K562 (cell line): ENCODE measurements around the gene FAM240A. TPM values are rescaled to one million over a fixed set of nuclear protein-coding genes. Genes with fewer than 3 reads are reported as not detected.

Experiments
- ATAC-seq: fragments of 200-7000 bp; cut with Tn5 transposase; 3 replicates; pipeline ENCODE4 v1.9.1; 2020; ENCODE audit warnings: moderate library complexity
- BruUV-seq: library from RNA; stranded (reverse); fragments of 400-500 nt; replicated peaks from 2 replicates; lab custom pipeline; 2021; lab: Mats Ljungman, UMichigan
- CTCF ChIA-PET: fragments of 300-600 bp; formaldehyde crosslinking; extraction: SDS; loops from one replicate; lab custom pipeline; 2021; ENCODE audit warnings: low intra/inter-chr PET ratio; lab: Yijun Ruan, JAX
- POLR2A ChIA-PET: fragments of 300-600, 350-650 bp; sonication (Branson Sonifier 250); formaldehyde crosslinking; extraction: SDS; loops from one replicate; lab custom pipeline; 2021; ENCODE audit warnings: antibody characterized with exemption, inconsistent platforms; lab: Yijun Ruan, JAX
- DNase-seq, 4 experiments: peaks; one replicate each; pipeline versions ENCODE4 v3.0.0 to v3.0.0-alpha.2; 2011 to 2018; ENCODE audit warnings: low spot score in 3 of 4, mixed read lengths in 3 of 4; ENCODE audit errors: extremely low read depth in 1 of 4
- FAIRE-seq: peaks from 2 replicates; lab custom pipeline; 2011; peaks lifted over from hg19 to GRCh38; lab: Jason Lieb, UNC
- H2AFZ ChIP-seq: 2 replicates; pipeline ENCODE4 v1.6.0; 2011; ENCODE audit warnings: low read depth, low read length, control low read depth, inconsistent platforms
- H3K27ac ChIP-seq: fragments of 200-600 bp; 3 replicates; pipeline ENCODE4 v1.8.0; 2011; ENCODE audit warnings: low read depth, mild to moderate bottlenecking, control low read depth, inconsistent platforms, low read length, moderate library complexity, mixed read lengths; ENCODE audit errors: extremely low read depth
- H3K27me3 ChIP-seq, 2 experiments: fragments of 300-600 bp in 1 of 2; 2 replicates in 1 of 2; 3 replicates in 1 of 2; pipeline versions ENCODE4 v1.6.0 to v1.8.0; 2011; ENCODE audit warnings: inconsistent platforms in 2 of 2, low read length in 2 of 2, mild to moderate bottlenecking in 1 of 2, mixed read lengths in 1 of 2, moderate library complexity in 1 of 2; ENCODE audit not compliant: control insufficient read depth in 2 of 2, insufficient read depth in 2 of 2
- H3K36me3 ChIP-seq: fragments of 300-600 bp; 3 replicates; pipeline ENCODE4 v1.8.0; 2011; ENCODE audit warnings: mild to moderate bottlenecking, low read length, inconsistent platforms; ENCODE audit not compliant: control insufficient read depth, insufficient read depth
- H3K4me1 ChIP-seq, 2 experiments: fragments of 200-600 bp in 1 of 2; replicated peaks in 1 of 2; 2 replicates in 1 of 2; 3 replicates in 1 of 2; pipeline versions ENCODE4 v1.5.1 to v1.8.0; 2011; ENCODE audit warnings: inconsistent platforms in 2 of 2, low read length in 2 of 2, mild to moderate bottlenecking in 1 of 2, mixed read lengths in 1 of 2, moderate library complexity in 1 of 2; ENCODE audit not compliant: control insufficient read depth in 2 of 2, insufficient read depth in 2 of 2
- H3K4me2 ChIP-seq: 2 replicates; pipeline ENCODE4 v1.6.1; 2011; ENCODE audit warnings: low read length, control low read depth, inconsistent platforms, mixed read lengths; ENCODE audit not compliant: insufficient read depth
- H3K4me3 ChIP-seq: fragments of 200-600 bp; sonication (generic), shearing (Covaris generic); 2 replicates; pipeline ENCODE4 v1.5.1; 2016; ENCODE audit warnings: control low read depth, inconsistent platforms
- H3K79me2 ChIP-seq: fragments of 200-600 bp; 3 replicates; pipeline ENCODE4 v1.8.0; 2011; ENCODE audit warnings: low read length, inconsistent platforms; ENCODE audit not compliant: control insufficient read depth, insufficient read depth
- H3K9ac ChIP-seq, 2 experiments: 2 replicates each; pipeline versions ENCODE4 v1.6.0 to v1.6.1; 2011; ENCODE audit warnings: low read depth in 2 of 2, low read length in 2 of 2, control low read depth in 1 of 2, inconsistent platforms in 1 of 2, mild to moderate bottlenecking in 1 of 2, mixed read lengths in 1 of 2; ENCODE audit not compliant: insufficient read depth in 1 of 2
- H3K9me1 ChIP-seq: one replicate; pipeline ENCODE4 v1.6.0; 2011; ENCODE audit warnings: inconsistent platforms, mild to moderate bottlenecking, low read length, moderate library complexity; ENCODE audit not compliant: control insufficient read depth, insufficient read depth
- H3K9me3 ChIP-seq: replicated peaks from 2 replicates; pipeline ENCODE4 v1.5.1; 2011; ENCODE audit warnings: low read depth, low read length, inconsistent platforms; ENCODE audit not compliant: control insufficient read depth, insufficient read depth
- H4K20me1 ChIP-seq: replicated peaks from 2 replicates; pipeline ENCODE4 v1.6.1; 2011; ENCODE audit warnings: low read length, inconsistent platforms, mixed read lengths; ENCODE audit not compliant: control insufficient read depth, insufficient read depth
- ADNP ChIP-seq: fragments of 200-800 bp; sonication (Bioruptor generic); IDR thresholded peaks from 2 replicates; pipeline ENCODE4 v1.6.1; 2016; ENCODE audit warnings: missing genetic modification characterization, missing compliant biosample characterization
- CCAR2 ChIP-seq: fragments of 200-400 bp; formaldehyde crosslinking; IDR thresholded peaks from 2 replicates; pipeline ENCODE4 v1.6.1; 2017; ENCODE audit warnings: mild to moderate bottlenecking, low read depth, low read length
- FOXJ2 ChIP-seq: fragments of 200-800 bp; sonication (Bioruptor generic); IDR thresholded peaks from 2 replicates; pipeline ENCODE4 v1.6.1; 2016; ENCODE audit warnings: missing genetic modification characterization, missing compliant biosample characterization
- GABPA ChIP-seq: fragments of 200-800 bp; sonication (Bioruptor generic); conservative IDR thresholded peaks from 2 replicates; pipeline ENCODE4 v1.6.1; 2016; ENCODE audit warnings: low read depth, missing genetic modification characterization, missing compliant biosample characterization
- HDAC6 ChIP-seq: IDR thresholded peaks from 2 replicates; pipeline ENCODE4 v1.6.1; 2012; ENCODE audit warnings: low read depth, mild to moderate bottlenecking, control low read depth, inconsistent platforms, low read length, moderate library complexity
- KAT2B ChIP-seq: IDR thresholded peaks from one replicate; pipeline ENCODE4 v1.6.1; 2012; ENCODE audit warnings: low read depth, mild to moderate bottlenecking, control low read depth, inconsistent platforms, low read length, moderate library complexity
- LARP7 ChIP-seq: fragments of 450-650 bp; IDR thresholded peaks from 2 replicates; pipeline ENCODE4 v1.6.1; 2016
- MAZ ChIP-seq, 2 experiments: fragments of 450-650 bp in 1 of 2; sonication (generic) in 1 of 2; formaldehyde crosslinking; IDR thresholded peaks in 1 of 2; conservative IDR thresholded peaks in 1 of 2; 2 replicates each; pipeline versions ENCODE4 v1.4.0 to v1.5.0; 2020; ENCODE audit warnings: mild to moderate bottlenecking in 1 of 2, missing genetic modification reagents in 1 of 2
- MEIS2 ChIP-seq: fragments of 450-650 bp; IDR thresholded peaks from 2 replicates; pipeline ENCODE4 v1.6.1; 2014; ENCODE audit warnings: mild to moderate bottlenecking; ENCODE audit not compliant: partially characterized antibody
- MYNN ChIP-seq, 2 experiments: sonication (generic); formaldehyde crosslinking in 1 of 2; IDR thresholded peaks; 2 replicates each; pipeline versions ENCODE4 v1.5.0 to v1.6.1; 2016 to 2020; ENCODE audit warnings: antibody characterized with exemption in 1 of 2, missing genetic modification reagents in 1 of 2
- PCBP1 ChIP-seq: fragments of 200-400 bp; formaldehyde crosslinking; IDR thresholded peaks from 2 replicates; pipeline ENCODE4 v1.6.1; 2018; ENCODE audit warnings: mild to moderate bottlenecking, low read depth, low read length; ENCODE audit not compliant: poor library complexity, severe bottlenecking
- RAD51 ChIP-seq: fragments of 450-650 bp; IDR thresholded peaks from 2 replicates; pipeline ENCODE4 v1.7.1; 2016; ENCODE audit warnings: low read depth, mild to moderate bottlenecking, borderline replicate concordance
- TOE1 ChIP-seq, 2 experiments: fragments of 450-650 bp in 1 of 2; sonication (generic) in 1 of 2; formaldehyde crosslinking in 1 of 2; IDR thresholded peaks; 2 replicates each; pipeline versions ENCODE4 v1.7.1 to v1.8.0; 2016 to 2022; ENCODE audit warnings: borderline replicate concordance in 2 of 2, mild to moderate bottlenecking in 2 of 2, antibody characterized with exemption in 1 of 2, inconsistent platforms in 1 of 2, low read depth in 1 of 2, missing genetic modification reagents in 1 of 2, moderate library complexity in 1 of 2
- WGBS: fragments of 100-300 bp; shearing (Covaris generic); methylation state at CpG from one replicate; pipeline ENCODE4 v1.1.6; 2016; ENCODE audit warnings: low coverage, mixed read lengths; ENCODE audit not compliant: insufficient coverage; ENCODE audit errors: missing lambda C conversion rate; 5-methylcytosine and 5-hydroxymethylcytosine counted together
- in situ Hi-C: fragments of 300-500 bp; cut with MboI; formaldehyde crosslinking; loops from 4 replicates; pipeline ENCODE4 v1.15.0; 2018; ENCODE audit warnings: inconsistent platforms, mixed read lengths
- intact Hi-C: fragments of 100-400 bp; cut with micrococcal nuclease; formaldehyde crosslinking; loops from 2 replicates; pipeline ENCODE4 v1.14.2; 2022
- polyA plus RNA-seq, 8 experiments: library from polyadenylated mRNA; depleted of rRNA in 4 of 8; stranded (reverse) in 5 of 8; unstranded in 3 of 8; fragments of >200 nt; fragmentation: Nextera tagmentation in 2 of 8; fragmentation: Illumina TruSeq in 1 of 8; extraction: Ambion mirVana in 2 of 8; extraction: Trizol in 1 of 8; gene quantifications; 2 replicates each; pipeline versions ENCODE4 v1.2.1 to v1.2.3, GENCODE V29; 2011 to 2014; ENCODE audit warnings: inconsistent platforms in 1 of 8, missing spikeins in 1 of 8
- total RNA-seq, 7 experiments: library from RNA; depleted of rRNA in 6 of 7; stranded (reverse); fragments of >200 nt in 6 of 7; fragmentation: Illumina TruSeq in 2 of 7; extraction: Trizol in 2 of 7; gene quantifications; 2 replicates each; pipeline versions ENCODE4 v1.2.1 to v1.2.3, GENCODE V29; 2011 to 2021; ENCODE audit warnings: low replicate concordance in 1 of 7
- TF ChIP-seq, protein P1 (sequence below): sonication (generic); formaldehyde crosslinking; IDR thresholded peaks from 2 replicates; pipeline ENCODE4 v1.8.0; 2022; ENCODE audit warnings: mild to moderate bottlenecking, missing genetic modification reagents, borderline replicate concordance
- TF ChIP-seq, protein P2 (sequence below): fragments of 250-450 bp; sonication (Bioruptor Pico); IDR thresholded peaks from 2 replicates; pipeline ENCODE4 v1.8.0; 2022; ENCODE audit warnings: moderate library complexity, mild to moderate bottlenecking, inconsistent platforms
- TF ChIP-seq, protein P3 (sequence below): fragments of 250-450 bp; sonication (Bioruptor Pico); IDR thresholded peaks from 2 replicates; pipeline ENCODE4 v1.5.1; 2021; ENCODE audit warnings: mild to moderate bottlenecking

The FAM240A gene
- total and polyA plus RNA-seq, 9 of the 15 experiments (the other 6 are each of a cell fraction or from before 2014, with no cell fraction given) = not detected

DNA sequence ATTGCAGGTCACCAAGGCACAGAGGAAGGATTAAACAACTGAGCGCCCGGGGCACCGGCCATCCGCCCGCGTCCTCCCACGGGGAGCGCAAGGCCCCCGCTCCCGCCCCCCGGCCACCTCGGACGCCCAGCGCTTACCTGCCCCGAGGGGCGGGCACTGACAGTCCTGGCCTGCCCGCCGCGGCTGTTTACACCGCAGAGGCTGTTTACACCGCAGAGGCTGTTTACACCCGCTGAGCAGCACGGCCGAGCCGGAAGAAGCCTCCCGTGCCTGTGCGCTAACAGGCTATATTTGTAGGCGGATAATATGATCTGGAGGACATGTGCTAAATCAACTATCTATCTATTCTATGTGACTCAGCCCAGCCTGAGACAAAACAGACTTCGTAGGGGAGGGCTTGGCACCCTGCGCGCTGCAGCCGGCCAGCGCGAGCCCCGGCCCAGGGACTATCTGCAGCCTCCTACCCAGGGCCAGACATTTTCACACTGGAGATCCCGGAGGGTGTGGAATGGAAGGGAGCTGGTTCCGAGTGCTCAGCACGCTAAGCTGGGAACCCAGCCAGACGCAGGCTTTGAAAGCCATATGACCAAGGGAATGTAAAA, 46.2 kb upstream of the FAM240A start, which contains the start of gene LRRC2:
TSS of gene LRRC2 (minus strand) at position 263 of the 602 bp plus-strand sequence. CDS start 14,711 bp downstream, outside the sequence.
- peak in 1 of 4 experiments; percentile 30 for DNase-seq
- Histone ChIP-seq H3K9ac (peak within 1 kb of the TSS in 1 of 2 experiments; percentile 78; a peak in 2 of 4 replicates), H3K36me3 (no peaks in the 10 kb centered on the region), H3K4me2 (peak within 1 kb of the TSS; percentile 32), H3K9me1 (no peaks in the 10 kb centered on the region), H4K20me1 (no peaks in the 10 kb centered on the region), H3K27ac (no peak within 1 kb of the TSS), H3K9me3 (no peaks in the 10 kb centered on the region), H2AFZ (peak within 1 kb of the TSS; percentile 53), H3K4me1 (peaks cover 0 to 11% of the 10 kb centered on the region in 2 experiments; a peak in 4 of 5 replicates), H3K27me3 (peaks cover 19 to 29% of the 10 kb centered on the region in 2 experiments), H3K79me2 (no peaks in the 10 kb centered on the region), H3K4me3 (peak within 1 kb of the TSS; percentile 14; the same call in 1 of the 2 replicates)
- no TSS peak for BruUV-seq
- peak; percentile 74 for ATAC-seq
- ChIA-PET CTCF (no interaction called here), POLR2A (no interaction called here)
- WGBS = 20% methylated on average over 39 of the region's 39 CpGs
- FAIRE-seq = no peak
- in situ Hi-C loops (no loop called here), intact Hi-C loops (no loop called here)
- TF ChIP-seq KAT2B (no peak), HDAC6 (peak; percentile 69; the same call in 1 of the 2 replicates), RAD51 (no peak), MAZ (CRISPR knock-in tag; conservative IDR thresholded peaks at IDR 0.05 in 1 of 2, IDR thresholded peaks at IDR 0.05 in 1 of 2) (peak in 1 of 2 experiments; percentile 52; a peak in 1 of 4 replicates), FOXJ2 (tag) (peak; percentile 44; the same call in 1 of the 2 replicates), MEIS2 (no peak), GABPA (tag) (0 out of 2 replicates have a peak, but pooled peaks have one; percentile 12), LARP7 (no peak), PCBP1 (no peak), ADNP (tag) (no peak), MYNN (IDR thresholded peaks at IDR 0.05) (no peak), MYNN (CRISPR knock-in tag; IDR thresholded peaks at IDR 0.05) (no peak), CCAR2 (no peak), TOE1 (IDR thresholded peaks at IDR 0.05; ENCODE audit: borderline replicate concordance) (no peak), TOE1 (CRISPR knock-in tag; IDR thresholded peaks at IDR 0.05; ENCODE audit: borderline replicate concordance, low read depth) (no peak)
- TF ChIP-seq, protein P1, sequence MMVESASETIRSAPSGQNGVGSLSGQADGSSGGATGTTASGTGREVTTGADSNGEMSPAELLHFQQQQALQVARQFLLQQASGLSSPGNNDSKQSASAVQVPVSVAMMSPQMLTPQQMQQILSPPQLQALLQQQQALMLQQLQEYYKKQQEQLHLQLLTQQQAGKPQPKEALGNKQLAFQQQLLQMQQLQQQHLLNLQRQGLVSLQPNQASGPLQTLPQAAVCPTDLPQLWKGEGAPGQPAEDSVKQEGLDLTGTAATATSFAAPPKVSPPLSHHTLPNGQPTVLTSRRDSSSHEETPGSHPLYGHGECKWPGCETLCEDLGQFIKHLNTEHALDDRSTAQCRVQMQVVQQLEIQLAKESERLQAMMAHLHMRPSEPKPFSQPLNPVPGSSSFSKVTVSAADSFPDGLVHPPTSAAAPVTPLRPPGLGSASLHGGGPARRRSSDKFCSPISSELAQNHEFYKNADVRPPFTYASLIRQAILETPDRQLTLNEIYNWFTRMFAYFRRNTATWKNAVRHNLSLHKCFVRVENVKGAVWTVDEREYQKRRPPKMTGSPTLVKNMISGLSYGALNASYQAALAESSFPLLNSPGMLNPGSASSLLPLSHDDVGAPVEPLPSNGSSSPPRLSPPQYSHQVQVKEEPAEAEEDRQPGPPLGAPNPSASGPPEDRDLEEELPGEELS (CRISPR knock-in tag) = no peak
- TF ChIP-seq, protein P2, sequence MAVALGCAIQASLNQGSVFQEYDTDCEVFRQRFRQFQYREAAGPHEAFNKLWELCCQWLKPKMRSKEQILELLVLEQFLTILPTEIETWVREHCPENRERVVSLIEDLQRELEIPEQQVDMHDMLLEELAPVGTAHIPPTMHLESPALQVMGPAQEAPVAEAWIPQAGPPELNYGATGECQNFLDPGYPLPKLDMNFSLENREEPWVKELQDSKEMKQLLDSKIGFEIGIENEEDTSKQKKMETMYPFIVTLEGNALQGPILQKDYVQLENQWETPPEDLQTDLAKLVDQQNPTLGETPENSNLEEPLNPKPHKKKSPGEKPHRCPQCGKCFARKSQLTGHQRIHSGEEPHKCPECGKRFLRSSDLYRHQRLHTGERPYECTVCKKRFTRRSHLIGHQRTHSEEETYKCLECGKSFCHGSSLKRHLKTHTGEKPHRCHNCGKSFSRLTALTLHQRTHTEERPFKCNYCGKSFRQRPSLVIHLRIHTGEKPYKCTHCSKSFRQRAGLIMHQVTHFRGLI (CRISPR knock-in tag) = no peak
- TF ChIP-seq, protein P3, sequence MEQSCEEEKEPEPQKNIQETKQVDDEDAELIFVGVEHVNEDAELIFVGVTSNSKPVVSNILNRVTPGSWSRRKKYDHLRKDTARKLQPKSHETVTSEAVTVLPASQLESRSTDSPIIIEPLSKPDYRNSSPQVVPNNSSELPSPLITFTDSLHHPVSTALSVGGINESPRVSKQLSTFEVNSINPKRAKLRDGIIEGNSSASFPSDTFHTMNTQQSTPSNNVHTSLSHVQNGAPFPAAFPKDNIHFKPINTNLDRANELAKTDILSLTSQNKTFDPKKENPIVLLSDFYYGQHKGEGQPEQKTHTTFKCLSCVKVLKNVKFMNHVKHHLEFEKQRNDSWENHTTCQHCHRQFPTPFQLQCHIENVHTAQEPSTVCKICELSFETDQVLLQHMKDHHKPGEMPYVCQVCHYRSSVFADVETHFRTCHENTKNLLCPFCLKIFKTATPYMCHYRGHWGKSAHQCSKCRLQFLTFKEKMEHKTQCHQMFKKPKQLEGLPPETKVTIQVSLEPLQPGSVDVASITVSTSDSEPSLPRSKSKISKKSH = no peak
